ENCODE results near the gene ZNF628.

The ZNF628 gene

DNA sequence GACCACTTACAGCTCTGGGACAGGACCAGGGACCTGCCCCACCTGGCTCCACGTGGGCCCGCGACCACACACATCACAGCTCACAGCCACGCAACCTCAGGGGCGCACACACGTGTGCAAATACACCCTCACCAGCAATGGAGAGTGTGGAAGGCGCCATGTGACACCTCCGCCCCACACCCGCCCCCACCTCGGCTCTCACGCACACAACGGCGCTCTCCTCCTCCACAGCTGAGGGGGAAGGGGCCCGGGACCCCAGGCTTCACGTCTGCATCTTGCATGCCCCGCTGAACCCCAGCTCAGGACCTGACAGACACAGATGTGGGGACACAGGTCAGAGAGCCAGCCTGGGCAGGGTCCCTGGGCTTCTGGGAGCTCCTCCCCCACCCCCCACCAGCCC, 26.9 kb upstream of the ZNF628 start:
- in situ Hi-C loops (cut with MboI; ENCODE audit: low sequenced_read_pairs): no loop called here

GRCh38 chr19:55451163-55451964, 25.1 kb upstream of the ZNF628 start:
- in situ Hi-C loops (cut with MboI; ENCODE audit: low sequenced_read_pairs): no loop called here

DNA sequence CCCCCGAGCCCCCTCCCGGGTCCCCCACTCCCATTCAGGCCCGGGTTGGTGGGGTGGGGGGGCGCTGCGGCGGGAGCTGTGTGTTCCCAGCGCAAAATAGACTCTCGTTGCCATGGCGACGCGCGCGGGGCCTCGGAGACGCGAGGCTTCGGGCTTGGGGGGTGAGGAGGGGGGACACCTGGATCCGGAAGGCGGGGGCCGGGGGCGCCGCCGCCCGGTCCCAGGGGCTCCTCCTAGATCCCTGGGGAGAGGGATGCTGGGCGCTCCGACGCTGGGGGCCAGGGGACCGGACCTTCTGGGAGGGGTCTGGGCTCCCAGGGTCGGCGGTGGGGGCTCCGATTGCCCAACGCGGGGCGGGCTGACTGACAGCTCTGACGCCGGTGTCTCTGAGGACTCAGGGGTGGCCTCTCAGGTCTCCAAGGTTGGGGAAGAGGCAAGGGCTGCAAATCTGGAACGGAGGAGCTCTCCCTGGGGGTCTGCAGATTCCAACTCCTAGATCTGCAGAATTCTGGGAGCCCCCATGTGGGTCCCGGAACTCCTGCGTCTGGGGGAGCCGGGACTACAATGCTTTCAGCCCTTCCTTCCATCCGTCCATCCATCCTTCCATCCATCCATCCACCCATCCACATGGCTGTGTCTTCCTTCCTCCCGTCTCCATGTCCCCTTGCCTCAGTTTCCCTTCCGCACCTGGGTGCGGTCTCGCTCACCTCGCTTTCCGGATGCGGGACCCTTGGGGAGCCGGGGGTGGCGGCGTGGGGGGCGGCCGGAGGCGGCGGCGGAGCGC, 24.3 kb upstream of the ZNF628 start:
- in situ Hi-C loops (cut with MboI; ENCODE audit: low sequenced_read_pairs): no loop called here

GRCh38 chr19:55452749-55453346, 23.6 kb upstream of the ZNF628 start:
- in situ Hi-C loops (cut with MboI; ENCODE audit: low sequenced_read_pairs): no loop called here

GRCh38 chr19:55453511-55454260, 22.7 kb upstream of the ZNF628 start:
- in situ Hi-C loops (cut with MboI; ENCODE audit: low sequenced_read_pairs): no loop called here

DNA sequence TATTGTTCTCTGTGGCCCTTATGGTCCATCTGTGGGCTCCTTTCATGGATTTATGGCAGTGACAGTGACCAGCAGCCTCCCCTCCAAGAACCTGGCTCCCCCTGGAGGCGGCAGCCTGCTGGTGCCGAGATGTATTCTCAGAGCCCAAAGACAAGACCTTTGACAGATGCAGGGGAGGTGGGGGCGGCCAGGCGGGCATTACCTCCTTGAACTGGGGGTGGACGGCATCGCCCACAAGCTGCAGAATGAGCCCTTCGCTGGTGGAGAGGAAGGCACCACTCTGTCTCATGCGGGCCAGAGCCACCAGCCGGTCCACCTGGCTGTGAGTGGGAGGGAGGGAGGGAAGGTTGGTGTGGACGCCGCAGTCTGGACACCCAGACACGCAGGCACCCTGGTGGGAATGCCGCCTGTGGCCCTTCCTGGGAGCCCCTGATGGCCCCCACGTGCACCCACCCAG, 21.6 kb upstream of the ZNF628 start:
- in situ Hi-C loops (cut with MboI; ENCODE audit: low sequenced_read_pairs): no loop called here

DNA sequence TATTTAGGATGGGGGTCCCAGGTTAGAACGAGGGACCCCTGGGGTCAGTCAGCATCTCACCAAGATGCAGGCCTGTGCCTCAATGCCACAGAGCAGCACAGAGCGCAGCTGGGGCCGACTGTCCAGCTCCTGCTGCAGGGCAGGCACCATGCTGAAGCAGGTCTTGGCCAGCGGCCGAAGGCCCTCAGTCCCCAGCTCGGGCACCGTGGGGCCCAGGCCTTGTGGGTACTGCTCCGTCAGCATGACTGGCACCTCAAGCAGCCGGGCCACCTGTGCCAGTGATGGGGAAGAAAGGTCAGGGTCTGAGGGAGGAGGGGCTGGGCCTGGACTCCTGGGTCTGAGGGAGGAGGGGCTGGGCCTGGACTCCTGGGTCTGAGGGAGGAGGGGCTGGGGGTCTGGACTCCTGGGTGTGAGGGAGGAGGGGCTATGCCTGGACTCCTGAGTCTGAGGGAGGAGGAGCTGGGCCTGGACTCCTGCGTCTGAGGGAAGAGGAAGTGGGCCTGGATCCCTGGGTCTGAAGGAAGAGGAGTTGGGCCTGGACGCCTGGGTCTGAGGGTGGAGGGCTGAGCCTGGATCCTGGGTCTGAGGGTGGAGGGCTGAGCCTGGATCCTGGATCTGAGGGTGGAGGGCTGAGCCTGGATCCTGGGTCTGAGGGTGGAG, 20.7 kb upstream of the ZNF628 start:
- in situ Hi-C loops (cut with MboI; ENCODE audit: low sequenced_read_pairs): no loop called here

- in situ Hi-C loops (cut with MboI; ENCODE audit: low sequenced_read_pairs): no loop called here
Observed at GRCh38 chr19:55456347-55456746, 20.1 kb upstream of the ZNF628 start.

GRCh38 chr19:55457683-55458457, 18.5 kb upstream of the ZNF628 start:
- in situ Hi-C loops (cut with MboI; ENCODE audit: low sequenced_read_pairs): no loop called here

DNA sequence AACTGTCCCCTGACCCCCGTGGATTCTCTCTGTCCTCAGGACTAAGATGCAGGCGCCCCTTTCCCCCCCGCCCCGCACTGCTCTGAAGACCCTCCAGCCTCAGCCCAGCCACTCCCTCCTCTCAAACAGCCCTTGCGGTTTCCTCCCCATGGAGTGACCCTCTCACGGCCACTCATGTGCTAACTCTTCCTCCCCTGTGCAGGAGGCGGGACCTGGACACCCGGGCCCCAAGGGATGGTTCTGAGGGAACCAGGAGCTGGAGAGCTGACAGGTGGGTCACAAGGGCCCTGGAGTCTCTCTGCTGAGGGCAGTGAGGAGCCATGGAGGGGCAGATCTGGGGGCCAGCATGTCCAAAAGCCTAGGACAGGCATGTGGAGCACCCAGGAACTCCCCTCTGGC, 16.9 kb upstream of the ZNF628 start:
- in situ Hi-C loops (cut with MboI; ENCODE audit: low sequenced_read_pairs): no loop called here

- in situ Hi-C loops (cut with MboI; ENCODE audit: low sequenced_read_pairs): no loop called here
Observed at GRCh38 chr19:55459950-55460657, 16.3 kb upstream of the ZNF628 start.

- in situ Hi-C loops (cut with MboI; ENCODE audit: low sequenced_read_pairs): no loop called here
Observed at GRCh38 chr19:55460670-55461258, 15.7 kb upstream of the ZNF628 start.

DNA sequence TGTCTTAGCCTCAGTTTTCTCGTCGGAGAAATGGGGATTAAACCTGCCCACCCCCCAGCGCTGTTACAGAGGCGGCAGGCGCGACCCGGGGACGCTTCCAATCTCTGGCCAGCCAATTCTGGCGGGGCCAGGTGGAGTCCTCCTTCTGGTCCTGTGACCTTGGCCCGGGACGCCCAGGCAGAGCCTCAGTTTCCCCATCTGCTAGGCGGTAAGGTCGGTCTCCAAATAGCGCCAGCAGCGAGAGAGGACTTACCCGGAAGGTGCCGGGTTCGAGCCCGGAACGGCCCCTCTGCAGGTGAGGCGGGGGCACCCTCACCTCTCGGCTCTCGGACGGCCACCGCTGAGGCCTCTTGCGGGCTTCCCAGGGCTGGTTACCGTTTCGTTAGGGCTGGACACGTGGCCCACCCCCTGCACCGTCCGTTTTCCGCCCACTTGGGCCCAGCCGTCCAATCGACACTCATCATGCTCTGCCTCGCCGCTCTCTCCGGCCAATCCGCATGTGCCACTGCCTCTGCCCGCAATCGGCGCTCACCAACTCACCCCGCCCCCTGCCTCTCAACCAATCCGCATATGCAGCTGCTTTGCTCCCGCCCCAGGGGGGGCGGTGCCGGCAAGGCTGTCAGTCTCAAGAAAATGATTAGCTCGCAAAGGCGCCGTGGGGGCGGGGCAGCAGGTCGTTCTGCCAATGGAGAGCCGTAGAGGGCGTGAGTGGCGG, 15.0 kb upstream of the ZNF628 start, which contains the start of gene ISOC2:
TSS of gene ISOC2 (minus strand) at position 384 of the 715 bp plus-strand sequence. CDS start 5,156 bp downstream, outside the sequence.
- in situ Hi-C loops (cut with MboI; ENCODE audit: low sequenced_read_pairs): no loop called here

DNA sequence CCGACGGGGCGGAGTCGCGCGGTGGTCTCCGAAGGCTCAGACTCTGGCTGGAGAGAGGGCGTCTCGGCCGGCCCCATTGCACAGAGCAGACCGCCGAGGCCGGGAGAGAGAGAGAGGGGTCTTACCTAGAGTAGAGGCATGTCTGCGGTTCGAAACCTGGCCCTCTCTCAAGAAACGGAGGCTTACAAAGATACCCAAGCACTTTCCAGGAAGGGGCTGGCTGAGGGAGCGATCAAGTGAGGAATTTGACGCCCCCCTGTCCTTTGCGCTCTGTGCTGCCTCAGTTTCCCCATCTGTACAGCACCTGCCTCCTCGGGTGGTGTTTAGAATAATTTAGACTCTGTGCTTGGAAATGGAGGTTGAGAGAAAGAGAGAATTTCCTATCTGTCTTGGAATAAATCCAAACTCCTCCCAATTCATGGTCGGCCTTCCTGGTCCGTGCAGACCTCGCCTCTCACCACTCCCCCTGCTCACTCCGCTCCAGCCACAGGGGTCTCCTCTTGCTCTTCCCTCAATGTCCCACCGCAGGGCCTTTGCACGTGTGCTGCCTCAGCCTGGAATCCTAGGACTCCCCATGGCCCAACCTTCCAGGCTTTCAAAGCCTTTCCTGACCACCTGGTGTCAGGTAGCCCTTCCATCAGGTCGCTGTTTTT, 14.3 kb upstream of the ZNF628 start:
- in situ Hi-C loops (cut with MboI; ENCODE audit: low sequenced_read_pairs): no loop called here

- in situ Hi-C loops (cut with MboI; ENCODE audit: low sequenced_read_pairs): no loop called here
Observed at GRCh38 chr19:55462722-55463121, 13.7 kb upstream of the ZNF628 start.

DNA sequence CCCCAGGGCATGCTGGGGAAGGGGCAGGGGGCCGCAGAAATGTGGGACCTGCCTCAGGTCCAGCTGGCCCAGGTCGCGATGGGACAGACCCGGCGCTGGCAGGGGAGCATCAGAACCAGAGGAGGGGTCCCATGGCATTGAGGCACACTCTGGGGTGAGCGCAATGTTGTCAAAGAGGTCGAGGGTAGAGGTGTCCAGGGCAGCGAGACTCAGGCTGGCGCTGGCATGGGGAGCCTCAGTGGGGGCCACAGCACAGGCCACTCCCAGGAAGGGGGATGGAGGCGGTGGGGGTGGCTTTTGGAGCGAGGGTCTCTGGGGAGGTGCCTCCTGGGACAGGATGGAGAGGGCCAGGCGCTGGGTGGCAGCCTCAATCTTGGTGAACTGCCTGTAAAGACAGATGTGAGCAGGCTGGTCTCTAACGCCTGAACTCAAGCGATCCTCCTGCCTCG, 12.8 kb upstream of the ZNF628 start:
- in situ Hi-C loops (cut with MboI; ENCODE audit: low sequenced_read_pairs): no loop called here

GRCh38 chr19:55464039-55464661, 12.3 kb upstream of the ZNF628 start:
- in situ Hi-C loops (cut with MboI; ENCODE audit: low sequenced_read_pairs): no loop called here
